ENCODE results near the gene SECISBP2. TPM values are rescaled to one million over a fixed set of nuclear protein-coding genes. Genes with fewer than 3 reads are reported as not detected.

The SECISBP2 gene
- total RNA-seq, 1 donor from 2014 or later = 47.3 TPM

DNA sequence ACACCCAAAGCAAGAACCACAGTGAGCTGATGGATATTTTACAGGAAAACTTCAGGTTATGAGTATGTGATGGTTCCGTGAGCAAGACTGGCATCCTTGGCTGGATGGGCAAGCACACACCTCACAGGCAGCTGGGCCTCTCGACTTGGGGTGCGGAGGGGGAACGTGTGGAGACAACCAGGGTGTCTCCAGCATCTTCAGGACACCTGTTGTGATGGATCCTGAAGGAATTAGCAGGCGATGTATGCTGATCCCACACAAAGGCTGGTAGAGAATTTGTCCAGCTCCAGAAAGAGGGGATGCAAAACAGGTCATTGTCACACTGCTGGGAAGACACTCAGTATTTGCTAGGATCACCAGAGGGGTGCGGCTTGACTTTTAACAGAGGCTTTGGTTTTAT is 42.7 kb downstream of the SECISBP2 start:
- no peak overlapping the region for H3K4me3 ChIP-seq (ENCODE audit: low read depth, low read length)
- no peaks in the 10 kb centered on the region for H3K36me3 ChIP-seq (ENCODE audit: control insufficient read depth, insufficient read depth, low read length)
- DNase-seq (ENCODE audit: low read depth) = no peak
- TF ChIP-seq, protein P1, sequence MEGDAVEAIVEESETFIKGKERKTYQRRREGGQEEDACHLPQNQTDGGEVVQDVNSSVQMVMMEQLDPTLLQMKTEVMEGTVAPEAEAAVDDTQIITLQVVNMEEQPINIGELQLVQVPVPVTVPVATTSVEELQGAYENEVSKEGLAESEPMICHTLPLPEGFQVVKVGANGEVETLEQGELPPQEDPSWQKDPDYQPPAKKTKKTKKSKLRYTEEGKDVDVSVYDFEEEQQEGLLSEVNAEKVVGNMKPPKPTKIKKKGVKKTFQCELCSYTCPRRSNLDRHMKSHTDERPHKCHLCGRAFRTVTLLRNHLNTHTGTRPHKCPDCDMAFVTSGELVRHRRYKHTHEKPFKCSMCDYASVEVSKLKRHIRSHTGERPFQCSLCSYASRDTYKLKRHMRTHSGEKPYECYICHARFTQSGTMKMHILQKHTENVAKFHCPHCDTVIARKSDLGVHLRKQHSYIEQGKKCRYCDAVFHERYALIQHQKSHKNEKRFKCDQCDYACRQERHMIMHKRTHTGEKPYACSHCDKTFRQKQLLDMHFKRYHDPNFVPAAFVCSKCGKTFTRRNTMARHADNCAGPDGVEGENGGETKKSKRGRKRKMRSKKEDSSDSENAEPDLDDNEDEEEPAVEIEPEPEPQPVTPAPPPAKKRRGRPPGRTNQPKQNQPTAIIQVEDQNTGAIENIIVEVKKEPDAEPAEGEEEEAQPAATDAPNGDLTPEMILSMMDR (IDR thresholded peaks at IDR 0.05; ENCODE audit: insufficient read depth, low read length, poor library complexity, severe bottlenecking) = no peak
- H3K27me3 ChIP-seq (ENCODE audit: control insufficient read depth, insufficient read depth, low read length) = no peaks in the 10 kb centered on the region

DNA sequence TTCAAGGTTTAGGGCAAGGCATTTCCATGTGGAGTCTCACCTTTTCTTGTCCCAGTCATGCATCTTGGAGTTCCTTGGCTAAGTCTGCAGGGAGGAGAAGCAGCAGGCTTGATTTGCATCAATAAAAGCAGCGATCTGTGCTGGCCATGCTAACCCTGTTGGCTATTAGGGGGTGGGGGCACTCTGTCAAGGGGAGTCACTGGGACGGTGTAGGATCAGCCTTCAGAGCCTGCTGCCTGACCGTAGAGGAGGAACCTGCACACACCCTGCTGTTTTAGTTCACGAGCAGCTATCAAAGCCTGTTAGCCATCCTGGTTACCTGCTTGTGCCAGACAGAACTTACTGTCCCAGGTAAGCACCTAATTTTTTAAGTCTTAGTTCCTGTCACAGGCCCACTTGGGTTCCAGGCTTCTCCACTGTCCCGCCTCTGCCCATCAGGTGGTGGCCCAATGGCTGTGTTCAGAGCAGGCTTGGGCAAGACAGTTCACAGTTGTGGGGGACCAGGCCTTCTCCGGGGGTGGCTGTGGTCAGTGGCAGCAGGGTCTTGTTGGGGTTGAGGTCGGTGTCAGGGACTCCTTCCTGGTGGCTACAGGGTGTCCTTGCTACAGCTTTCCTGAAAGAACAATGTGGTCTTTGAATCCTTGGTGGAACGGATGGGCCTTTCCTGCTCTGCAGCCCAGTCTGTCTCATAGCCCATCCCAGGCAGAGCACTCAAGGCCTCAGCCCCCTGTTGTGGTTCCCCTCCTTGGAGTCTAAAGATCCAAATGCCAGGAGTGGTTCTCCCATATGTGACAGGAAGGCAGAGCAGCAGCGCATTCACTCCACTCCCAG is 43.7 kb downstream of the SECISBP2 start:
- H3K36me3 ChIP-seq (ENCODE audit: control insufficient read depth, insufficient read depth, low read length) = no peaks in the 10 kb centered on the region
- DNase-seq (ENCODE audit: low read depth) = no peak
- TF ChIP-seq, protein P1 (IDR thresholded peaks at IDR 0.05; ENCODE audit: insufficient read depth, low read length, poor library complexity, severe bottlenecking) = no peak
- H3K27me3 ChIP-seq (ENCODE audit: control insufficient read depth, insufficient read depth, low read length) = no peaks in the 10 kb centered on the region
- H3K4me3 ChIP-seq (ENCODE audit: low read depth, low read length) = no peak overlapping the region

DNA sequence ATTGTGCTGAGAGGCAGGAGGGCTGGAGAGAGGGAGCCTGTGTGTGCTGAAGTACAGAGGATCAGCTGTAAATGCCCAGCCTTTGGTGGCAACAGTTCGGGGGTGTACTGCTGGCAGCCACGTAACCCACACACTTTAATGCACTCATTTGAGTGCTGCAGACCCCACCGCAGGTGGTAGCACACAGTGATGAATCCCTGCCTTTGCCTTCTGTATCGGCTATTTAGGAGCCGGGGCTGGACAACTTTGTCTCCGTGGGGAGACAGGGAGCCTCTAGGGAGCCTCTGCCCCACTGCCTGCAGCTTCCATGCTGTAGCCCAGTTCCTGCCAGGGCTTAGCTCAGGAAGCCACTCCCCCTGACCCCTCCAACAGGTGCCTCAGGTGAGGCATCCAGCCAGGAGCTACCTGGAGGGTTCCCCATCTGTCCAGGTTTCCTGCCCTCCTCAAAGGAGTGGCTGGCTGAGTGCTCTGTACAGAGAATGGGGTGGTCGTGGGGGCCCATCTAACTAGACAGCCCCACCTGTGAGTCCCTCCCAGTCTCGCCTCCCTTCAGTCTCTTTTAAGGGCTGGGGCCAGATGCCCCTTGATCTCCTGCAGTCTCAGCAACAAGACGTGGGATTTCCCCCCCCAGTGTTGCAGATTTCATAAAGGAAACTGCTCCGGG is 44.5 kb downstream of the SECISBP2 start:
- H3K27me3 ChIP-seq (ENCODE audit: control insufficient read depth, insufficient read depth, low read length) = no peaks in the 10 kb centered on the region
- no peak for DNase-seq (ENCODE audit: low read depth)
- TF ChIP-seq, protein P1 (IDR thresholded peaks at IDR 0.05; ENCODE audit: insufficient read depth, low read length, poor library complexity, severe bottlenecking) = no peak
- H3K4me3 ChIP-seq (ENCODE audit: low read depth, low read length) = no peak overlapping the region
- no peaks in the 10 kb centered on the region for H3K36me3 ChIP-seq (ENCODE audit: control insufficient read depth, insufficient read depth, low read length)

DNA sequence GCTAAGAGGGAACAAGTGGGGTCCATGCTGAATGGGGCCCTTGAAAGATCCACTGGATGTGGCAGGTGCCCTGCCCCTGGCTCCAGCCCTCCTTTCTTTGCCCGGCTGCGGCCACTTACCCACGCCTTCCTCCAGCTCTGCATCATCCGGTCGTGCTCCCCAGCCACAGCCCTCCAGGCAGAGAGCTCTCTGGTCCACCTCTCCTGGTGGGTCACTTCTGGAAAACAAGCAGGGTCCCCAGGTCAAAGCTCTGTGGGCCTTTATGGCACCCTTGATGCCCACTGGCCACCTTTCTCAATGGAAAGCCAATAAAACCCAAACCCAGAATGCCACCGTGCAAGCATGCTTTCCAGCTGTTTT is 45.0 kb downstream of the SECISBP2 start:
- H3K36me3 ChIP-seq (ENCODE audit: control insufficient read depth, insufficient read depth, low read length) = no peaks in the 10 kb centered on the region
- no peak overlapping the region for H3K4me3 ChIP-seq (ENCODE audit: low read depth, low read length)
- TF ChIP-seq, protein P1 (IDR thresholded peaks at IDR 0.05; ENCODE audit: insufficient read depth, low read length, poor library complexity, severe bottlenecking) = no peak
- DNase-seq (ENCODE audit: low read depth) = no peak
- H3K27me3 ChIP-seq (ENCODE audit: control insufficient read depth, insufficient read depth, low read length) = no peaks in the 10 kb centered on the region

DNA sequence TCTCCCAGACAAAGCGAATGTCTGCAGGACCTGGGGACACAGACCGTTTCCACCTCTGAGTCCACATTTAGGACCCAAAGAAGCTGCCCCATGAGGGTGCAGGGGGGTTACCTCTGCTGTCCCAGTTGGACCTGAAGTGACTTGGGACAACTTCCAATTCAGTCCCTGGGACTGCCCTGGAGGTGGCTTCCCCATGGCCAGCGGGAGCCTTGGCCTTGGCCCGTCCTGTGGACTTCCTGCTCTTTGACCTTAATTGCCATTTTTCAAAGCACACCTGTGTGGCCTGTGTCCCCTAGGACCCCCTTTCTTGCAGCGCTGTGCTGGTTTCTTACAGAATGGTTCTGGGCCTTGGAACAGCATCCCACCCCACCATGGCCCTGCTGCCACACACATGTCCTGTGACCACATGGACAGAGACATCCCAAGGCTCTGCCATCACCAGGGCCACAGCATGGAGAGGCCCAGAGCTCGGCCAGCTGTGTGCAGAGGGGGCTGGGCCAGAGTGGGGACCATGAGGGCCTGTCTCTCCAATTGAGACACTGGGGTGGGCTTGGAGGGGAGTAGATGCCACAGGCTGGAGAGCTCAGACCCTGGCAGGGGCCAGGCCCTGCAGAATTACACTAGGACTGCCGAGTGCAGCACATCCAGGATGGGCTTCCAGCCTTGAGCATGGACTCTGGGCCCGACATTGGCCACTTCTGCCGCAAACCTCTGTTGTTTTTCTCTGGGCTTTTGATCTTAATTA is 45.8 kb downstream of the SECISBP2 start:
- TF ChIP-seq, protein P1 (IDR thresholded peaks at IDR 0.05; ENCODE audit: insufficient read depth, low read length, poor library complexity, severe bottlenecking) = no peak
- no peak overlapping the region for H3K4me3 ChIP-seq (ENCODE audit: low read depth, low read length)
- no peak for DNase-seq (ENCODE audit: low read depth)

More for the DNA sequence above, 45.8 kb downstream of the SECISBP2 start:
- Histone ChIP-seq H3K36me3 (ENCODE audit: control insufficient read depth, insufficient read depth, low read length) (no peaks in the 10 kb centered on the region), H3K27me3 (ENCODE audit: control insufficient read depth, insufficient read depth, low read length) (no peaks in the 10 kb centered on the region)

All from kidney epithelial cell (primary cell).